Measurements from ENCODE around the gene CPVL. TPM values are rescaled to one million over a fixed set of nuclear protein-coding genes. Genes with fewer than 3 reads are reported as not detected.

CPVL gene
- total RNA-seq, 1 experiment from 2014 or later = 26.9 TPM

DNA sequence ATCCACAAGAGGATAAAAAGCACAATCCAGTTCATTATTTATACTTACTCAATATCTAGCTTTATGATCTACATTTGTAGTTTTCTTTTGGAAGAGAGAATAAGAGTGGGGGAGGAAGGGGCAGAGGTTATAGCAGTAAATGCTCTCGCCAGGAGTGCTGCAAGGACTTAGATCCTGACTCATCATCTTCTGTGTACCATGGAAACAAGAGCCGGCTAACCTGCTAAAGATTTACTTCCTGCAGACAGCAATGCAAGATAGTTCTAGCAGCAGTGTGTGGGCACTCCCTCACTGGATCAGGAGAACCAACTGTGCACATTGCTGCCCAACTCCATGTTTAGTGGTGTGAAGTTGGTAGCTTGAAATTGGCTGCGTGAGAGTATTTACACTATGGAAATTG, 140.5 kb downstream of the CPVL start:
- Histone ChIP-seq H3K79me1 (ENCODE audit: insufficient read depth, low read depth, low read length, poor library complexity, severe bottlenecking) (no peaks in the 10 kb centered on the region), H2AFZ (ENCODE audit: low read length) (no peak overlapping the region)

More for the DNA sequence above, 140.5 kb downstream of the CPVL start:
- no peak for DNase-seq
- Histone ChIP-seq H3K9ac (ENCODE audit: extremely low read depth, insufficient read length, low read length) (no peak overlapping the region), H3K4me2 (ENCODE audit: insufficient read depth, insufficient read length, low read length) (no peak overlapping the region), H3K14ac (ENCODE audit: insufficient read depth, low read length) (no peak overlapping the region), H2BK20ac (ENCODE audit: low read depth, low read length, poor library complexity, severe bottlenecking) (no peak overlapping the region), H3K4ac (ENCODE audit: low read depth, low read length) (no peak overlapping the region), H4K20me1 (ENCODE audit: control insufficient read depth, insufficient read depth, insufficient read length) (no peaks in the 10 kb centered on the region), H3K27ac (ENCODE audit: insufficient read length, low read depth, low read length) (no peak overlapping the region), H3K9me3 (ENCODE audit: control insufficient read depth, low read depth, low read length) (no peaks in the 10 kb centered on the region), H3K79me2 (ENCODE audit: insufficient read depth, low read length) (no peaks in the 10 kb centered on the region), H3T11ph (ENCODE audit: low read length) (no peak overlapping the region), H3K23ac (ENCODE audit: insufficient read length, low read depth, low read length) (no peak overlapping the region), H2BK15ac (ENCODE audit: low read depth, low read length) (no peak overlapping the region), H3K4me1 (ENCODE audit: insufficient read depth, low read length) (no peaks in the 10 kb centered on the region), H2BK5ac (ENCODE audit: insufficient read length, low read length) (no peak overlapping the region), H3K56ac (ENCODE audit: insufficient read length, low read depth, low read length) (no peak overlapping the region), H2BK12ac (ENCODE audit: insufficient read length, low read depth, low read length) (no peak overlapping the region), H2BK120ac (ENCODE audit: low read depth, low read length, poor library complexity, severe bottlenecking) (no peak overlapping the region), H4K91ac (ENCODE audit: insufficient read length, low read depth, low read length) (no peak overlapping the region), H3K18ac (ENCODE audit: insufficient read length, low read depth, low read length) (peak overlapping the region; percentile 7), H4K8ac (replicated peaks; ENCODE audit: insufficient read length, low read depth, low read length) (no peak overlapping the region), H3K23me2 (ENCODE audit: insufficient read length, low read depth, low read length, poor library complexity, severe bottlenecking) (no peaks in the 10 kb centered on the region), H4K5ac (ENCODE audit: insufficient read length, low read depth, low read length) (no peak overlapping the region), H3K27me3 (ENCODE audit: insufficient read depth, low read length) (no peaks in the 10 kb centered on the region), H2AK5ac (ENCODE audit: insufficient read length, low read length) (no peak overlapping the region)
- no CpG with 5 or more reads among the region's 3 CpGs for WGBS (ENCODE audit: extremely low coverage, insufficient read length, low lambda C conversion rate)
- Mint-ChIP-seq H3K9me3 (peaks cover 11 to 12% of the 10 kb centered on the region in 2 experiments), H3K27ac (no peak overlapping the region), H3K4me1 (peaks cover 13 to 28% of the 10 kb centered on the region in 2 experiments), H3K4me3 (no peak overlapping the region), H3K36me3 (ENCODE audit: insufficient read depth in 1 of 3, low read depth in 3 of 3) (peaks cover 0 to 21% (median 10%) of the 10 kb centered on the region in 3 experiments; a peak in 6 of 7 replicates), H3K27me3 (ENCODE audit: low read depth) (no peaks in the 10 kb centered on the region)
- TF ChIP-seq, protein P1, sequence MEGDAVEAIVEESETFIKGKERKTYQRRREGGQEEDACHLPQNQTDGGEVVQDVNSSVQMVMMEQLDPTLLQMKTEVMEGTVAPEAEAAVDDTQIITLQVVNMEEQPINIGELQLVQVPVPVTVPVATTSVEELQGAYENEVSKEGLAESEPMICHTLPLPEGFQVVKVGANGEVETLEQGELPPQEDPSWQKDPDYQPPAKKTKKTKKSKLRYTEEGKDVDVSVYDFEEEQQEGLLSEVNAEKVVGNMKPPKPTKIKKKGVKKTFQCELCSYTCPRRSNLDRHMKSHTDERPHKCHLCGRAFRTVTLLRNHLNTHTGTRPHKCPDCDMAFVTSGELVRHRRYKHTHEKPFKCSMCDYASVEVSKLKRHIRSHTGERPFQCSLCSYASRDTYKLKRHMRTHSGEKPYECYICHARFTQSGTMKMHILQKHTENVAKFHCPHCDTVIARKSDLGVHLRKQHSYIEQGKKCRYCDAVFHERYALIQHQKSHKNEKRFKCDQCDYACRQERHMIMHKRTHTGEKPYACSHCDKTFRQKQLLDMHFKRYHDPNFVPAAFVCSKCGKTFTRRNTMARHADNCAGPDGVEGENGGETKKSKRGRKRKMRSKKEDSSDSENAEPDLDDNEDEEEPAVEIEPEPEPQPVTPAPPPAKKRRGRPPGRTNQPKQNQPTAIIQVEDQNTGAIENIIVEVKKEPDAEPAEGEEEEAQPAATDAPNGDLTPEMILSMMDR (conservative IDR thresholded peaks at IDR 0.05) = no peak

All from H9 (cell line).